Kasumi-1 (cell line): ENCODE measurements around the gene FES.

Experiments
- DNase-seq, 2 experiments: peaks; one replicate each; lab custom pipeline; 2025; lab: John Stamatoyannopoulos, UW

FES gene

DNA sequence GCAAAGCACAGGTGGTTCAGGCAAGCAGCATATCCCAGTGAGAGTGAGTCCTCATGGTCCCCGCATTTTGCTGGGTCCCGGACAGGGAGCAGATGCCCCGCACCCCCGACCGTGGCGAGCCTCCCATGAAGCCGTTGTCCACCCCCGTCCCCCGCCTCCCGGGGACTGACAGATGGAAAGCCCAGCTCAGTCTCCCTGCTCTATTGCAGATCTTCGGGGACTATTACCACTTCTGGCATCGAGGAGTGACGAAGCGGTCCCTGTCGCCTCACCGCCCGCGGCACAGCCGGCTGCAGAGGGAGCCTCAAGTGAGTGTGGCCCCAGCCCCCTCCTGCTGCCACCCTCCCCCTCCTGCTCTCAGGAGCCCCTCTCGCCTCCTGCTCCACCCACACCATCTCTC, 8.3 kb upstream of the FES start:
- DNase-seq = no peak

DNA sequence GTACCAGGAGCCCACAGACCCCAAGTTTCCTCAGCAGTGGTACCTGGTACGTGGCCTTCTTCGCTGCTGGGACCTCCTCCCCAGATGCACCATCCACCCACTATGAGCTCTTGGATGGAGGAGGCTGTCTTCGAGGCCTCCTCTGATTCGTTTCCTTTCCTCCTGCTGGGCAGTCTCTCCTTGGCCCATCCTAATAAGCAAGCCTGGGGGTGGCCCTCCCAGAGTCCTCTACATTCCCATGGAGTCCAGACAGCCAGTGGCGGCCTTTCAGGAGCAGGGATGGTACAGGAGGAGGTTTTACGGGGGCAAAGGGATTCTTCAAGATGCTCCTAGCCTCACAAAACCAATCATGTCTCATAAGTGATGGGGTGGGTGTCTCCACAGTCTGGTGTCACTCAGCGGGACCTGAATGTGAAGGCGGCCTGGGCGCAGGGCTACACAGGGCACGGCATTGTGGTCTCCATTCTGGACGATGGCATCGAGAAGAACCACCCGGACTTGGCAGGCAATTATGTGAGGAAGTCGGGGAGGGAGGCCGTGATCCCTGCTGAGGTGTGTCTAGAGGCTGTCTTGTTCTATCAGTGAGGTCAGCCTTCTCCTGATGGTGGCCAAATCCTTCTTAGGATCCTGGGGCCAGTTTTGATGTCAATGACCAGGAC, 7.7 kb upstream of the FES start:
- no peak for DNase-seq

DNA sequence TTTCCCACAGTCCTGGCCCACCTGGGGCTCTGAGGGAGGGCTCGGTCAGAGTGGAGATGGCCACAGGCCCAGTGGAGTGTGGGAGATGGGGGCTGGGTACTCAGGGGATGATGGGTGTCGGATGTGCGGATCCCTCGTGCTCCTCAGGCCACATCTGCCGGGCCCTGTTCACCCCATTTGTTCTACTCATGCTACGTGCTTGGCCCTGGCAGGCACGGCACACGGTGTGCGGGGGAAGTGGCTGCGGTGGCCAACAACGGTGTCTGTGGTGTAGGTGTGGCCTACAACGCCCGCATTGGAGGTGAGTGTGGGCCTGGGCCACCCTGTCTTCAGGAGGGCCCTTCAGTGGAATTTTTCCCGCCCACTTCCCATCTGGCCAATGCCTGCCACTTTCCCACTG, 7.0 kb upstream of the FES start:
- DNase-seq = no peak

DNA sequence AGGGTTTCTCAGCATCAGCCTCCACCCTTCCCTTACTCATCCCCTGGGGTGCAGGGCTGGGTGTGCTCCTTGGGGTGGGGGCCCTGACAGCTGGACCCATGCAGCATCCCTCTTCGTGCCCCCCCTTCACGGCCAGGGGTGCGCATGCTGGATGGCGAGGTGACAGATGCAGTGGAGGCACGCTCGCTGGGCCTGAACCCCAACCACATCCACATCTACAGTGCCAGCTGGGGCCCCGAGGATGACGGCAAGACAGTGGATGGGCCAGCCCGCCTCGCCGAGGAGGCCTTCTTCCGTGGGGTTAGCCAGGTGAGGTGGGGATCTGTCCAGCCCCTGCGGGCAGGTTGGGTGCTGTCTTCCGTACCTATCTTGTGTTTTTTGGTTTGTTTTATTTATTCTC, 6.3 kb upstream of the FES start:
- no peak for DNase-seq

DNA sequence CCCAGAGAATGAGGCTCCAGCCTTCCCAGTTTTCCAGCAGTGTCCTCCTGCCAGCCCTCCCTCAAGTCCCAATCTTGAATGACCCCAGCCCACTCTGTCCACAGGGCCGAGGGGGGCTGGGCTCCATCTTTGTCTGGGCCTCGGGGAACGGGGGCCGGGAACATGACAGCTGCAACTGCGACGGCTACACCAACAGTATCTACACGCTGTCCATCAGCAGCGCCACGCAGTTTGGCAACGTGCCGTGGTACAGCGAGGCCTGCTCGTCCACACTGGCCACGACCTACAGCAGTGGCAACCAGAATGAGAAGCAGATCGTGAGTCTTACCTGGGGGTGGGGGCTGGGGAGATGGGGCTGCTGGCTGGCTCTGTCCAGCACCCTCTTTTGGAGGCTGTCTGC, 5.6 kb upstream of the FES start:
- no peak for DNase-seq

DNA sequence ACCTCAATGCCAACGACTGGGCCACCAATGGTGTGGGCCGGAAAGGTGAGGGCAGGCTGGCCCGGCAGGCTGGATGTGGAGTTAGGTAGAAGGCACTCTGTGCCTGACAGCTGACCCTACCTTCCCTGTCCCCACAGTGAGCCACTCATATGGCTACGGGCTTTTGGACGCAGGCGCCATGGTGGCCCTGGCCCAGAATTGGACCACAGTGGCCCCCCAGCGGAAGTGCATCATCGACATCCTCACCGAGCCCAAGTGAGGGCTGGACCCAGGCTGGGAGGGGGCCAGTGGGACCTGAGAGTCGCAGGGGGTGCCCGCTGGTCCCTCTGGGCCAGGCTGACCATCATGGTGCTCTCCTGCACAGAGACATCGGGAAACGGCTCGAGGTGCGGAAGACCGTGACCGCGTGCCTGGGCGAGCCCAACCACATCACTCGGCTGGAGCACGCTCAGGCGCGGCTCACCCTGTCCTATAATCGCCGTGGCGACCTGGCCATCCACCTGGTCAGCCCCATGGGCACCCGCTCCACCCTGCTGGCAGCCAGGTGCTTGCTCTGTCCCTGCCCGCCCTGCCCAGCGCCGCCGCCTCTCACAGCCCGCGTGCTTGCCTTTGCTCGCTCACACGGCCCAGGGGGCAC, 4.5 kb upstream of the FES start:
- no peak for DNase-seq

DNA sequence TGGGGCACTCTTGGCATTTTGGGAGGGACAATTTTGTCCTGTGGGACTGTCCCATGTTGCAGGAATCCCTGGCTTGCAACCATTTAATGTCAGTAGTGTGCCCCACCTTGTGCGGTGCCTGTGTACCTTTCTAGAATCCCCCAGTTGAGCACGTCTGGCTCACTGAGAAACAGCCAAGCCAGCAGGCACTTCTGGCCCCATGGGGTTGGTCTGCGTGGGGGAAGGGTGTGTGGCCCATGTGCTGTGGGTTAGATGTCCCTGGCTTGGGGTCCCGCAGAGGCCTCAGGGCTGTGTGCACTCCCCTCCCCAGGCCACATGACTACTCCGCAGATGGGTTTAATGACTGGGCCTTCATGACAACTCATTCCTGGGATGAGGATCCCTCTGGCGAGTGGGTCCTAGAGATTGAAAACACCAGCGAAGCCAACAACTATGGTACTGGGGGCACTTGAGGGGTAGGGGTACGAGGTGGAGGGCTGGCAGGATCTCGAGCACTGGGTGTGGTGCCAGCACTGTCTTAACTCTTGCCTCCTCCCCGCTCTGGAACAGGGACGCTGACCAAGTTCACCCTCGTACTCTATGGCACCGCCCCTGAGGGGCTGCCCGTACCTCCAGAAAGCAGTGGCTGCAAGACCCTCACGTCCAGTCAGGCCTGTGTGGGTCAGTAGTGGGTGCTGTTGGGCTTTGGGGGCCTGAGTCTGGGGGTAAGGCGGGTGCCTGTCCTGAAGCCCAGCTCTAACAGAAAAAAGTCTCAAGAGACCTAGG, 3.7 kb upstream of the FES start:
- DNase-seq = no peak

DNA sequence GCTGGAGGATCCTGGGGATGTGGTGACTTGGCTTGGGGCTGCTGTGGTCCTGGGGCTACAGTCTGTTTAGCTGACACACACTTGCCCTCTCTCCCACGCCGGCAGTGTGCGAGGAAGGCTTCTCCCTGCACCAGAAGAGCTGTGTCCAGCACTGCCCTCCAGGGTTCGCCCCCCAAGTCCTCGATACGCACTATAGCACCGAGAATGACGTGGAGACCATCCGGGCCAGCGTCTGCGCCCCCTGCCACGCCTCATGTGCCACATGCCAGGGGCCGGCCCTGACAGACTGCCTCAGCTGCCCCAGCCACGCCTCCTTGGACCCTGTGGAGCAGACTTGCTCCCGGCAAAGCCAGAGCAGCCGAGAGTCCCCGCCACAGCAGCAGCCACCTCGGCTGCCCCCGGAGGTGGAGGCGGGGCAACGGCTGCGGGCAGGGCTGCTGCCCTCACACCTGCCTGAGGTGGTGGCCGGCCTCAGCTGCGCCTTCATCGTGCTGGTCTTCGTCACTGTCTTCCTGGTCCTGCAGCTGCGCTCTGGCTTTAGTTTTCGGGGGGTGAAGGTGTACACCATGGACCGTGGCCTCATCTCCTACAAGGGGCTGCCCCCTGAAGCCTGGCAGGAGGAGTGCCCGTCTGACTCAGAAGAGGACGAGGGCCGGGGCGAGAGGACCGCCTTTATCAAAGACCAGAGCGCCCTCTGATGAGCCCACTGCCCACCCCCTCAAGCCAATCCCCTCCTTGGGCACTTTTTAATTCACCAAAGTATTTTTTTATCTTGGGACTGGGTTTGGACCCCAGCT, 2.9 kb upstream of the FES start:
- no peak for DNase-seq

DNA sequence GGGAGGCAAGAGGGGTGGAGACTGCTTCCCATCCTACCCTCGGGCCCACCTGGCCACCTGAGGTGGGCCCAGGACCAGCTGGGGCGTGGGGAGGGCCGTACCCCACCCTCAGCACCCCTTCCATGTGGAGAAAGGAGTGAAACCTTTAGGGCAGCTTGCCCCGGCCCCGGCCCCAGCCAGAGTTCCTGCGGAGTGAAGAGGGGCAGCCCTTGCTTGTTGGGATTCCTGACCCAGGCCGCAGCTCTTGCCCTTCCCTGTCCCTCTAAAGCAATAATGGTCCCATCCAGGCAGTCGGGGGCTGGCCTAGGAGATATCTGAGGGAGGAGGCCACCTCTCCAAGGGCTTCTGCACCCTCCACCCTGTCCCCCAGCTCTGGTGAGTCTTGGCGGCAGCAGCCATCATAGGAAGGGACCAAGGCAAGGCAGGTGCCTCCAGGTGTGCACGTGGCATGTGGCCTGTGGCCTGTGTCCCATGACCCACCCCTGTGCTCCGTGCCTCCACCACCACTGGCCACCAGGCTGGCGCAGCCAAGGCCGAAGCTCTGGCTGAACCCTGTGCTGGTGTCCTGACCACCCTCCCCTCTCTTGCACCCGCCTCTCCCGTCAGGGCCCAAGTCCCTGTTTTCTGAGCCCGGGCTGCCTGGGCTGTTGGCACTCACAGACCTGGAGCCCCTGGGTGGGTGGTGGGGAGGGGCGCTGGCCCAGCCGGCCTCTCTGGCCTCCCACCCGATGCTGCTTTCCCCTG, 2.2 kb upstream of the FES start:
- no peak for DNase-seq

DNA sequence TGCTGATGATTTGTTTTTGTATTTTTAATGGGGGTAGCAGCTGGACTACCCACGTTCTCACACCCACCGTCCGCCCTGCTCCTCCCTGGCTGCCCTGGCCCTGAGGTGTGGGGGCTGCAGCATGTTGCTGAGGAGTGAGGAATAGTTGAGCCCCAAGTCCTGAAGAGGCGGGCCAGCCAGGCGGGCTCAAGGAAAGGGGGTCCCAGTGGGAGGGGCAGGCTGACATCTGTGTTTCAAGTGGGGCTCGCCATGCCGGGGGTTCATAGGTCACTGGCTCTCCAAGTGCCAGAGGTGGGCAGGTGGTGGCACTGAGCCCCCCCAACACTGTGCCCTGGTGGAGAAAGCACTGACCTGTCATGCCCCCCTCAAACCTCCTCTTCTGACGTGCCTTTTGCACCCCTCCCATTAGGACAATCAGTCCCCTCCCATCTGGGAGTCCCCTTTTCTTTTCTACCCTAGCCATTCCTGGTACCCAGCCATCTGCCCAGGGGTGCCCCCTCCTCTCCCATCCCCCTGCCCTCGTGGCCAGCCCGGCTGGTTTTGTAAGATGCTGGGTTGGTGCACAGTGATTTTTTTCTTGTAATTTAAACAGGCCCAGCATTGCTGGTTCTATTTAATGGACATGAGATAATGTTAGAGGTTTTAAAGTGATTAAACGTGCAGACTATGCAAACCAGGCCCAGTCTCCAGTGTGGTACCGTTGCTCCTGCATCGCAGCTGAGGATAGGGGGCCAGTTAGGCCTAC, 1.4 kb upstream of the FES start:
- no peak for DNase-seq

DNA sequence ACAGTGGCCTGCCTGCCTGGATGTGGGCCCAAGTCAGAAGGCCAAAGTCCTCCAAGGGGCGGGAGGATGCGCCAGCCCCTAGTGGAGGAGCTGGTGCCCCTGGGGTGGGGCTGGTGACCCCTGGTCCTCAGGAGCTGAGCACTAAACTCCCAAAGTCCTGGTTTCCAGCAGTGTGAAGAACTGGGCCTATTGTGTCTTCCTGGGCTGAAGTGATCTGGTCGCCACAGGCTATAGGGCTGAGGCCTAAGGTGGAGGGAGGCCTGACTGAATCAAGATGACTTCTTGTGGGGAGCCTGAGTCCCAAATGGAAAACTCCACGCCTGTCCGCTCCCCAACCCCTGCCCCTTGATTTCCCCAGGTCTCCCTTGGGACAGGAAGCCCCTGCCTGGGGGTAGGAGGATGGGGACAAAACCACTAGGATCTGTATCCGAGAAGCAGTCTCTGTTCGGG, 753 bp upstream of the FES start:
- DNase-seq = no peak

DNA sequence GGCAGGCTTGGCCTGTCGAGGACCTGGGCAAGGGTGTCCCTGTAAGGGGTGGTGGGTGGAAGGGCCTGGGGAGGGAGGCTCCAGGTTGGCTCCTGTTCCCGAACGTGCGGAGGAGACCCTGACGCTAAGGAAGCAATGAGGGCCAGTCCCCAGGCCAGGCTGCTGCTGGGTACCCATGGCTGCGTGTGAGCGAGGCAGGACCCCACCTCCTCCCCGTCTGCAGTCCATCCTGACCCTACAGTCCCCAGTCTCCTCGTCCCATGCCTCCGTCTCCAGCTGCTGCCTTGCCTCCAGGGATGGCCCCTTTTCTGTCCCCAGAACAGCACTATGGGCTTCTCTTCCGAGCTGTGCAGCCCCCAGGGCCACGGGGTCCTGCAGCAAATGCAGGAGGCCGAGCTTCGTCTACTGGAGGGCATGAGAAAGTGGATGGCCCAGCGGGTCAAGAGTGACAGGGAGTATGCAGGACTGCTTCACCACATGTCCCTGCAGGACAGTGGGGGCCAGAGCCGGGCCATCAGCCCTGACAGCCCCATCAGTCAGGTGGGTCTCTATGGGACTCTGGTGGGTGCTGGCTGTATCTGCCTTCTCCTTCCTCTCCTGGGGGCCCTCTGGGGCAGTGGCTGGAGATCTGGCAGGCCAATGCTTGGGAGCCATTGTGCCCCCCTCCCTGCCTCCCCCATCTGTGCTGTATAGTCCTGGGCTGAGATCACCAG, 571 bp downstream of the FES start:
- no peak for DNase-seq

DNA sequence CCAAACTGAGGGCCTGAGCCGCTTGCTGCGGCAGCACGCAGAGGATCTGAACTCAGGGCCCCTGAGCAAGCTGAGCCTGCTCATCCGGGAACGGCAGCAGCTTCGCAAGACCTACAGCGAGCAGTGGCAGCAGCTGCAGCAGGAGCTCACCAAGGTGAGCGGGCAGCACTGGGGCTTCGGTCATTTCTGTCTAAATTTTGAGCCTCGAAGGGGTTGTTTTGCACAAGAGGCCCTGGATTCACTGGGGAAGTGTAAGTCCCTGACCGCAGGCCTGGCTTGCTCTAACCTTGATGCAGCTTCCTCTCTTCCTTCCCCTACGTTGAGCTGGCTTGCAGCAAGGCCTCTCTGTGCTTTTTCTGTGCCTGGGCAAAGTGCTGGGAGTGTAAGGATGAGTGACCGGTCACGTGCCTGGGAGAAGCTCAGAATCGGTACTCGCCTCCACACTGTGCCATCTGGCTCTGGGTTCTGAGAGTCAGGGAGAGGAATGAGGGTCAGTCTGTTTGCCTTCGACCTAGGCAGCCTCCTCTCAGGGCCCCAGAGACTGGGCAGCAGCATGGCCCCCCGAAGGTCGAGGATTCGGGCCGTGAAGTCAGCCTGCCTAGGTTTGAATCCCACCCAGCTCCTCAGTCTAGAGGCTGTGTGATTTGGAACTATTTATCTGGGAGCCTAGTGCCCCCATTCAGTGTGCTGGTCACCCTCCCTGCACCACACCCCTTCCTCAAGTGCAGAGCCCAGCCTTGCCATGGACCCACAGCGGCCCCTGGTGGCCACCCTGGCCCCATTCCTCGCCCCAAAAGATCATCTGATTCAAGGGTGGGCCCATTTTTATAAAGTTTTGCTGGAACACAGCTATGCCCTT, 1.4 kb downstream of the FES start:
- DNase-seq = peak; percentile 89

DNA sequence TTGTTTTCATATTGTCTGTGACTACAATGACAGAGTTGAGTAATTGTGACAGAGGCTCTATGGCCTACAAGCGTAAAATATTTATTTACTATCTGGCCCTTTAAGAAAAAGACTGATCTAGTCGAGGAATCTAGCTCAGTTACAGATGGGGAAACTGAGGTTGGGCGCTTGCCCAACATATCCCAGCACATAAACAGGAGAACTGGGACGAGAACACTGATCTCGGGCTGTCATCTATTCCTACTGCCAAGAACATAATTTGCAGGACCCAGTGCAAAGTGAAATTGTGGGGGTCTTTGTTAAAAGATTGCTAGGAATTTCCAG, 1.9 kb downstream of the FES start:
- no peak for DNase-seq

DNA sequence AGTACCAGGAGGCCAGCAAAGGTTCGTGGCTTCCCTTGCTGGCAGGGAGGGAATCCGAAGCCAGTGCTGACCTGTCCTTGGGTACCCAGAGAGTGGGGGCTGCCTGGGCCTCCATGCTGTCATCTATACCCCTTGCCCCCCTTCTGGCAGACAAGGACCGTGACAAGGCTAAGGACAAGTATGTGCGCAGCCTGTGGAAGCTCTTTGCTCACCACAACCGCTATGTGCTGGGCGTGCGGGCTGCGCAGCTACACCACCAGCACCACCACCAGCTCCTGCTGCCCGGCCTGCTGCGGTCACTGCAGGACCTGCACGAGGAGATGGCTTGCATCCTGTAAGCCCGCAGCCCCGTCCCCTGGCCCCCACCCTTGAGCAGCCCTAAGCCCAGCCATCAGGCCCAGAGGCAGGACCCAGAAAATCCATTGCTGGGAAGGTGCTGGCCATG, 2.8 kb downstream of the FES start:
- no peak for DNase-seq

DNA sequence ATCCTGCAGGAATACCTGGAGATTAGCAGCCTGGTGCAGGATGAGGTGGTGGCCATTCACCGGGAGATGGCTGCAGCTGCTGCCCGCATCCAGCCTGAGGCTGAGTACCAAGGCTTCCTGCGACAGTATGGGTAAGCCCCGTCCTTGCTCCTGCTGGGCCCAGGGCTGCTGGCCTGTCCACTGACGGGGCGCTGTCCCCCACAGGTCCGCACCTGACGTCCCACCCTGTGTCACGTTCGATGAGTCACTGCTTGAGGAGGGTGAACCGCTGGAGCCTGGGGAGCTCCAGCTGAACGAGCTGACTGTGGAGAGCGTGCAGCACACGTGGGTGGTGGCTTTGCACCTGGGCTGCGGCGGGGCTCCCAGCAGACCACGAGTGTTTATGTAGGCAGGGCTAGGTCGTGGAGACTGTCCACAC, 5.0 kb downstream of the FES start:
- DNase-seq = no peak

DNA sequence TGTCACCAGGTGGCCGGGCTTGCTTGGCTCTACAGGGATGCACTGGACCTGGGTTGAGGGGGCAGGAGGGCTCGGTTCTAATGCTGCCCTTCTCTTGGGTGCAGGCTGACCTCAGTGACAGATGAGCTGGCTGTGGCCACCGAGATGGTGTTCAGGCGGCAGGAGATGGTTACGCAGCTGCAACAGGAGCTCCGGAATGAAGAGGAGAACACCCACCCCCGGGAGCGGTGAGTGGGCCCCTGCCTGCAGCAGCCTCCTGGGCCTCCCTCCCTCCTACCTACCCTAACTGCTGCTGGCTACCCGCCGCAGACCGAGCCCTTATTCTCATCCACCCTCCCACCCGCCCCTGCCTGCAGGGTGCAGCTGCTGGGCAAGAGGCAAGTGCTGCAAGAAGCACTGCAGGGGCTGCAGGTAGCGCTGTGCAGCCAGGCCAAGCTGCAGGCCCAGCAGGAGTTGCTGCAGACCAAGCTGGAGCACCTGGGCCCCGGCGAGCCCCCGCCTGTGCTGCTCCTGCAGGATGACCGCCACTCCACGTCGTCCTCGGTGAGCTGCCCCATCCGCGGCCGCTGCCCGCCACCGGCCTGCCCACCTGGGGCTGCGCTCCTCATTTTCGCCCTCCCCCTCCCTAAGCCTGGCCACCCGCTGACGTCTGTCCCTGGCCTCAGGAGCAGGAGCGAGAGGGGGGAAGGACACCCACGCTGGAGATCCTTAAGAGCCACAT, 5.6 kb downstream of the FES start:
- no peak for DNase-seq

DNA sequence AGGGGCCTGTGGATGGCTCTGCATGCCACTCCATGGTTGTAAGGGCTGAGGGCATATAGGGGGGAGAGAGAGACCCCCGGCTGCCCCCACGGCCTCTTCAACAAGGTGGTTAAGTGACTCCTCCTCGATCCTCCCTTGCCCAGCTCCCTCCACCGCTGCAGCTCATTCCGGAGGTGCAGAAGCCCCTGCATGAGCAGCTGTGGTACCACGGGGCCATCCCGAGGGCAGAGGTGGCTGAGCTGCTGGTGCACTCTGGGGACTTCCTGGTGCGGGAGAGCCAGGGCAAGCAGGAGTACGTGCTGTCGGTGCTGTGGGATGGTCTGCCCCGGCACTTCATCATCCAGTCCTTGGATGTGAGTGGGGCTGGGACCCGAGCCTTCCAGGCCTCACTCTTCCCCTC, 6.5 kb downstream of the FES start:
- no peak for DNase-seq
